SK-N-SH (cell line): Measurements from ENCODE around the gene SPRING1.

ENCODE experiments used
- ELF1 ChIP-seq: IDR thresholded peaks from 2 replicates; pipeline ENCODE4 v1.4.0; 2012
- RAD21 ChIP-seq: IDR thresholded peaks from 2 replicates; pipeline ENCODE4 v1.6.1; 2012; ENCODE audit warnings: mild to moderate bottlenecking, low read length
- TAF1 ChIP-seq: IDR thresholded peaks from 2 replicates; pipeline ENCODE4 v1.6.1; 2012; ENCODE audit warnings: low read depth, mild to moderate bottlenecking, low read length, moderate library complexity, borderline replicate concordance
- TF ChIP-seq, protein P1 (sequence below): fragments of 200-600 bp; sonication (generic); IDR thresholded peaks from 2 replicates; pipeline ENCODE4 v1.6.1; 2017; ENCODE audit warnings: antibody characterized with exemption, mild to moderate bottlenecking, moderate library complexity

DNA sequence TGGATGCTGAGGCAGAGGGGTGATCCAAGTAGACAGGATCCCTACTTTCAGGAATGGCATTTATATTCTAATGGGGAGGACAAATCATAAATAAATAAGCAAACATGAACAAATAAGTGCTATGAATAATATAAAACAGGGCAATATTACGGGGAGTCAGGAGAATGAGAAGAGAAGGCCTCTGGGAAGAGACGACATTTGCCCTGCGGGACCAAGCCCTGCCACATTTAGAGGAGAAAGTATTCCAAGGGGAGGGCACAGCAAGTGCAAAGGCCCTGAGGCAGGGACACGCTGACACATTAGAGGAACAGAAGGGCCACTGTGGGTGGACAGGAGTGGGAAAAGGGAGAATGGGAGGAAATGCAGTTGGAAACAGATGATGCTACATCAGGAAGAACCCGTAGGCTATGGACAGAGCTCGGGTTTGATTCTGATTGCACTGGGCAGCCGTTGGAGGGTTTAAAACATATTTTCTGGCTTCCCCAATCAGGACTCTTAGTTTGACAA is 1.6 kb upstream of the SPRING1 start:
- TF ChIP-seq, protein P1, sequence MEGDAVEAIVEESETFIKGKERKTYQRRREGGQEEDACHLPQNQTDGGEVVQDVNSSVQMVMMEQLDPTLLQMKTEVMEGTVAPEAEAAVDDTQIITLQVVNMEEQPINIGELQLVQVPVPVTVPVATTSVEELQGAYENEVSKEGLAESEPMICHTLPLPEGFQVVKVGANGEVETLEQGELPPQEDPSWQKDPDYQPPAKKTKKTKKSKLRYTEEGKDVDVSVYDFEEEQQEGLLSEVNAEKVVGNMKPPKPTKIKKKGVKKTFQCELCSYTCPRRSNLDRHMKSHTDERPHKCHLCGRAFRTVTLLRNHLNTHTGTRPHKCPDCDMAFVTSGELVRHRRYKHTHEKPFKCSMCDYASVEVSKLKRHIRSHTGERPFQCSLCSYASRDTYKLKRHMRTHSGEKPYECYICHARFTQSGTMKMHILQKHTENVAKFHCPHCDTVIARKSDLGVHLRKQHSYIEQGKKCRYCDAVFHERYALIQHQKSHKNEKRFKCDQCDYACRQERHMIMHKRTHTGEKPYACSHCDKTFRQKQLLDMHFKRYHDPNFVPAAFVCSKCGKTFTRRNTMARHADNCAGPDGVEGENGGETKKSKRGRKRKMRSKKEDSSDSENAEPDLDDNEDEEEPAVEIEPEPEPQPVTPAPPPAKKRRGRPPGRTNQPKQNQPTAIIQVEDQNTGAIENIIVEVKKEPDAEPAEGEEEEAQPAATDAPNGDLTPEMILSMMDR = no peak
- no peak for TF ChIP-seq ELF1
- no peak for TF ChIP-seq RAD21
- no peak for TF ChIP-seq TAF1
